DOHH2 (cell line): Measurements from ENCODE around the gene ABHD4.

Source experiments
- CTCF ChIP-seq: fragments of 200-600 bp; sonication (generic); IDR thresholded peaks from one replicate; pipeline ENCODE4 v1.5.1; 2014; ENCODE audit warnings: antibody characterized with exemption, mild to moderate bottlenecking, low read depth, low read length; ENCODE audit not compliant: poor library complexity, severe bottlenecking
- EZH2phosphoT487 ChIP-seq: fragments of 200-600 bp; sonication (generic); IDR thresholded peaks from 2 replicates; pipeline ENCODE4 v1.6.1; 2017; ENCODE audit warnings: borderline replicate concordance, mild to moderate bottlenecking, antibody characterized with exemption, low read length, moderate library complexity, mixed read lengths

- TF ChIP-seq CTCF (no peak), EZH2phosphoT487 (no peak)
Measured at GRCh38 chr14:22634233-22634900, 36.3 kb downstream of the ABHD4 start.
